OCI-M1 (cell line): Measurements from ENCODE around the gene SP110.

Experiments
- DNase-seq: peaks from one replicate; lab custom pipeline; 2025; lab: John Stamatoyannopoulos, UW

The SP110 gene

DNA sequence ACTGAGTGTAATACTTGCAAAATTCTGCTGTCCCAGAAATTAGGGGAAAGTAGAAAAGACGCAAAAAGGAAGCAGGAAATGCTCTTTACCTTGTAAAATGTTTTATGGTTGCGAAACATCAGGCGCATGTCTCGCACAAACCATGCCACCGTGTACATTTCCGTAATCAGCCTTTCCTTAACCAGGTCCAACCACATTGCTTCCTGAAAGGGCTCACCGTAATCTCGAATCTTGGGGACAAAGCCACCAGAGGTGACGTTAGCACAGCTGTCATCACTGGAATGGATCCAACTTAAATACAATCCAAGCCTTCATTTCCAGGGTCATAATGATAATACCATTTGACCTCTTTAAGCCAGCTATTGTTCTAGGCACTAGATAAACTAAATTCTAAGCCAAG lies 49.3 kb downstream of the SP110 start:
- DNase-seq = no peak

DNA sequence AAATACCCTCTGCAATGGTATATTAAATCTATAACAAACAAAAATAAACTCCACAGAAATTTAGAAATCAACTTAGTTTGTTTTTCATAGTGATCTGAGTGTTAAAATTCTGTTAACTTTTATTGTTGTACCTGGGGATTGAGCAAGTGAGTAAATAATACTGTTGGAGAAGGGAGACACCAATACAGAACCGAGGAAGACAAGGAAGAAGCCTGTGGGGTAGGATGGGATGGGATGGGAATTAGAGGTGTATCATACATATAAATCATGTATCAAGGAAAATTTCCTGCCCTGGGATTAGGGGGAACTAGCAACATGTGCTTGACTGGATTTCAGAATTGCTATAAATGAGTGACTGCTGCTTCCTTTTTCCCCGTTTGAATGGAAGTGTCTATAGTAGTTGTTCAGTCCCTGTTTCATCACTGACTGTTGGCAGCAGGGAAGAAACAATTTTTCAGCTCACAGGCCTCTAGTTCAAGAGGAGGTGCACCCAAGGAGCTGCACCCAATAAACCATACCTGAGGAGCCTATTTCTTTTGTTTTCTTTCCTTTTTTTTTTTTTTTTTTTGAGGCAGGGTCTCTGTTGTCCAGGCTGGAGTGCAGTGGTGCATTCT lies 53.1 kb downstream of the SP110 start:
- DNase-seq = no peak

DNA sequence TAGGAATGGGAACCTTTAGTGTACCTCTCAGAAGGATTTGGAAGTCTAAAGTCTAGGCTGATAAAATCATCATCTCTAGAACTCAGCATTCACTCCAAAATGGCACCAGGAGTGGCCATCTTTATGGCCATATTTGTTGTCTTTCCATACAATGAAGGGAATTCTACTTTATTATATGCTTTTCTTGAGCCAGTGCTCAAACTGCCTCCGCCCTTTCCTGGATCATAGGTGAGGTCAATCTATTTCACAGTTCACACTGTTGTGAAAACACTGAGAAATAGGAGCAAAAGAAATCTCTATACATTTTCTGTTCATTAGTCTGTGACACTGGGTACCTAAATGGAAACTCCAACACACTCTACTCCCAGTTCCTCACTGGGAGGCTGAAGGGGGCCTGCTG lies 55.6 kb downstream of the SP110 start:
- no peak for DNase-seq

DNA sequence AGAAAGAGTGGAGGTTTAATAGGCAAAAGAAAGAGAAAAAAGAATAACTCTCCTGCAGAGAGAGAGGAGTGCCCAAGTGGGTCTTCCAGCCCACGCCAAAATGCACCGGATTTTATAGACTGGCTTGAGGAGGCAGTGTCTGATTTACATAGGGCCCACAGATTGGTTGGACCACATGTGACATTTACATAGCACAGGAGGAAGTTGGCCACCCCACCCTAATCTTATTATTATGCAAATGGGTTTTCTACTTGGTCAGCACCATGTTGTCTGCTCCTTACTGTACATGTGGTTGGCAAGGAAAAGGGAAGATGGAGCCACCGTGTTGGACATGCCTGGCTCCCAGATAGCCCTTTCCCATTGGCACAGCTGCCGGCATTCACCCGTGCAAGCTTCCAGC lies 56.8 kb downstream of the SP110 start:
- peak; percentile 87 for DNase-seq

DNA sequence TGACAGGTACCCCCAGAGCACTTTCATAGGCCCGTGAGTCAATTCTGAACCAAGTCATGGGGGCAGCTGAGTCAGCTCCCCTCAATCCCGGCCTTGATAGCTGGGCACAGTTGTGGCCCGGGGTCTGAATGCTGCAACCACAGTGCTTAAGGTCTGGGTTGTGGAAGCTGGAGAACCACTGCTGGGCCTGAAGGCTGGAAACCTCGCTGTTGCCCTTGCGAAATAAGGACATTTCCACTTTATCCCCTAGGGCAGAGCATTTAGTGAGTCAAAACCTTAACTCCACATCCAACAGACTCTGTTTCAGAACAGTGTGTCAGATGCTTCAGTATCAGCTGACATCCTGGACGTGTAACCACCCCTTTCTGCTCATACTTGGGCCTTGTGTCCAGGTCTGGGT lies 58.6 kb downstream of the SP110 start:
- DNase-seq = no peak

DNA sequence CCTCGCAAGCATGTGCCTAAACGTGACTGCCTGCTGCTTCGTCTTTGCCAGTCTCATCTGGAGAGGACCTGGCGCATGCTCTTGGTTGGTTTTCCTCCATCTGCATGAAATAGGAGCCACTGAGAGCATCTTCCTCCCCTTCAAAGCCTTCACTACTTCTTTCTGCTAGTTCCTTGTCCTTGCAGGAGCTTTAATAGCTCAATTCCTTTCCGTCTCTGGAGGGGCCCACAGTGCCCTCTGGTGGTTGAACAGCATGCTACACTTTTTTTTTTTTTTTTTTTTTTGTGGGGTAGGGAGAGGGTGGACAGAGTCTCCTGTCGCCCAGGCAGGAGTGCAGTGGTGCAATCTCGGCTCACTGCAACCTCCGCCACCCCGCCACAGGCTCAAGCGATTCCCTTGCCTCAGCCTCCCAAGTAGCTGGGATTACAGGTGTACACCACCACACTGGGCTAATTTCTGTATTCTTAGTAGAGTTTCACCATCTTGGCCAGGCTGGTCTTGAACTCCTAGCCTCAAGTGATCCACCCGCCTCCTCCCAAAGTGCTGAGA lies 59.6 kb downstream of the SP110 start:
- peak; percentile 82 for DNase-seq

DNA sequence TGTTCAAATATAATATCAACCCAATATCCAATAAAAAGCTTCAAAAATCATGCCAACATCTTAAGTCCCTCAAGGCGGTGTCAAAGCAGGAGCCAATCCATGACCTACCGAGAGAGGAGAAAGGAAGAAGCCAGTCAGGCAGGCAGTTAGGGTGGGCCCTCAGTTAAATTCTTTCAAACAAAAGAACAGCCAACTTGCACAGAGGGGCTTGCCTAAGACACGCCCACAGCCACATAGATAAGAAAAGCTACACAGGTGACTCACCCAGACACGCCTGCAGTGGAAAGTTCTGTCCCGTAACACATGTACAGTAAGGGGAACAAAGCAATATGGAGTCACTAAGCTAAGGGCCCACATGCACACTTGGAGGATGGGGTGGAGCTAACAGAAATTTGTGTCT lies 61.3 kb downstream of the SP110 start:
- DNase-seq = peak; percentile 17

DNA sequence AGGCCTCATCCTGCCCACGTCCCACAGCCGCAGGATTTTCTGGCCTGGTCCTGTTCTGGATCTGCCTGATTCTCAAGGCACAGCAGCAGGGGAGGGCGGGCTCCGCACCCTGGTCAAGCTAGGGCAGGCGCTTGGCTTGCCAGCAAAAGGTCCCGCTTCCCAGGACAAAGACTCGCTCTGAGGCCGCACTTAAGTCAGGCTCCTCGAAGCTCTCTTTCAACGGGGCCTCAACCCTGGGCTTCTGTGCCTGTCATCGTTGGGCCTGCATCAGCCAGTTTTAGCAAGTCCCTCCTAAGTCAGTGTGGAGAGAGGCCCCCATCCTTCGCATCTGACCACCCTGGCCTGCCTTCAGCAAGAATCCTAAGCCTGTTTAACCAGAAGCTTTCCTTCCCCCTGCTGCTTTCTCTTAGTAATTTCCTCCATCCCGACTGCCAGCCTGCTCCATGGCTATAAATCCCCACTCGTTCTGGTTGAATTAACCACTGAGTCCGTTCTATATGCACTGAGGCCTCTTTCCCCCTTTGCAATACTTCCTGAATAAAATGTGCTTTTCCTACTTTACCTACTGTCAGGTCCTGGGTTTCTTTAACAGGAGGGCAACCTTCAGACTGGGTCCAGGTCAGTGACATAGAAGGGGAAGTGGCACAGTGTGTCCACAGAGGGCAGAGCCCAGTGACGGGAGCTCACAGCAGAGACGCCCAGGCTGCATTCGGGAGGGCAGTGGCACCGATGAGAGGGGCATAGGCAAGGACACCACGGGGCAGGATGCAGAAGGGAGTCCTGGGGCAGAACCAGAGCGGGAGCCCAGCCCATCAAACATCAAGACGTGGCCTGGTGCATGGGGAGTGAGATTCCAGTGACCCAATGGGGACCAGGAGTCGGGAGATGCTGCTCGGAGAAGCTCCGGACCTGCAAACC lies 62.7 kb downstream of the SP110 start:
- DNase-seq = no peak

DNA sequence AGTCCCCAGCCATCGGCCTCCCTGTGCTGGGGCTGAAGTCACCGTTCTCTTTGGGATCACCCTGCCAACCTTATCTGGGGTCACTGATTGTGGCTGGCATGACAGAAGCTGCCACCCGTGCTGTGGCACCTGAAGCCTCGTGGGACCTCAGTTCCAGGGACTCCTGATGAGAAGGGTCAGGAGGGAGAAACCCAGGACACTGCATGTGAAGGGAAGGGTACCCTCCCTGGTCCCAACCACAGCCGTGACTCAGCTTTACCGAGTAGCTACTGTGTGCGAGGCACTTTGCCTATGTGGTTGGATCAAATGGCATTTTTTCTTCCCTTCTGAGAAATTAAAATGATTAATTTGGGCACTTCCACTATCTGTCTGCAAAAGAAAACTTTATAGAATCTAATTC lies 64.4 kb downstream of the SP110 start:
- DNase-seq = peak; percentile 77

DNA sequence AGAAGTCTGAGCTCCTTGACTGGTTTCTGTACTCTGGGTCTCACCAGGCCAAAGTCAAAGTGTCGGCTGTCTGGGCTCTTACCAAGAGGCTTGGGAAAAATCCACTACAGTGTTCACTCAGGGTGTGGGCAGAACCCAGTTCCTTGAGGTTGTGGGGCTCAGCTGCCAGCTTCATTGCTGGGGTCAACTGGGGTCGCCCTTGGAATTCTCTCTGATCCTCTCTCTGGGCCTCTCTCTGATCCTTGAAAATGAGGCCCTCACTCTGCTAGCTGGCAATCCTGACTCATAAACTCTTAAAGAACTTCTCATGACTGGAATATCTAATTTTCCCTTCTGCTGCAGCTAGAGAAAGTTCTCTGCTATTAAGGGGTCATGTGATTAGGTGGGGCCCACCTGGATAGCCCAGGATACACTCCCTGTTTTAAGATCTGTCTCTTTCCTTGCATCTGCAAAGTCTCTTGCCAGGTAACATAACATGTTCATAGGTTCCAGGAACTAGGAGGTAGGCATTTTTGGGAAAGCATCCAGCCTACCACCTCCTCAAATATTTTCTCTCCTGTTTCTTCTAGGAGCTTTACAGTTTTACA lies 66.3 kb downstream of the SP110 start:
- no peak for DNase-seq

DNA sequence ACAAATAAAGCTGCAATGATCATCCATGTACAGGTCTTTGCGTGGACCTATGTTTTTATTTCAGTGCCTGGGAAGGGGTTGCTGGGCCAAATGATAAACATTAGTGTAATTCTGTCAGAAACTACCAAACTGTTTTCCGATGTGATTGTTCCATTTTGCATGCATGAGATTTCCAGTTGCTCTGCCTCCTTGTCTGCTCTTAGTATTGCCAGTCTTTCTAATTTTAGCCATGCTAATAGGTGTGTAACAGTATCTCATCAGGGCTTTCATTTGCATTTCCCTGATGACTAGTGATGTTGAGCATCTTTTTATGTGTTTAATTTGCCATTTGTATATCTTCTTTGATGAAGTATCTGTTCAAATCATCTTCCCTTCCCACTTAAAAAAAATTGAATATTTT lies 67.5 kb downstream of the SP110 start:
- DNase-seq = no peak

DNA sequence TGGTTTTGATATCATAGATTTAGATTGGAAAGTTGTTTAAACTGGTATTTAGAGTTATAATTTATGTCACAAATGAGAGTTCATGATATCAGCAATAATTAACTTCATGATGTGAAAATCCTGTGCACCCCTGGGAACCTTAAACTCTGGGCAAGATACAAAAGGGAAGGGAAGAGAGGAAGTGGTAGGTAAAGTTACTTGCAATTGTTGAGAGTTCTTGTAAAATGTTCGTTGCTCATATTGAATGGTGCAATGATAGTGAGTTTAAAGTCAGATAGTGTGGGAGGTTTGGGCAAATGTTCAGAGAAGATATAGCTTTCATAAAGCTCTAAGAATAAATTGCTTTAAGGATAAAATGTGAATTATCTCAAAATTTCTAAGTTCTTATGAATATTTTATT lies 75.4 kb downstream of the SP110 start:
- DNase-seq = peak; percentile 65

DNA sequence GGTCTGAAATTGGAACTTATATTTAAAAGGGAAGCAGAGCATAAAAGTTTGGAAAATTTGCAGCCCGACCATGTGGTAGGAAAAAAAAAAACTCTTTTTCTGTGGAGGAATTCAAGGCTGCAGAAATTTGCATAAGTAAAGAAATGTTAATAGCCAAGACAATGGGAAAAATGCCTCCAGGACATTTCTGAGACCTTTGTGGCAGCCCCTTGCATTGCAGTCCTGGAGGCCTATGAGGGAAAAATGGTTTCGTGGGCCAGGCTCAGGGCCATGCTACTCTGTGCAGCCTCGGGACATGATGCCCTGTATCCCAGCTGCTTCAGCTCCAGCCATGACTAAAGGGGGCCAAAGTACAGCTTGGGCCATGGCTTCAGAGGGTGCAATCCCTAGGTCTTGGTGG lies 79.1 kb downstream of the SP110 start:
- no peak for DNase-seq

DNA sequence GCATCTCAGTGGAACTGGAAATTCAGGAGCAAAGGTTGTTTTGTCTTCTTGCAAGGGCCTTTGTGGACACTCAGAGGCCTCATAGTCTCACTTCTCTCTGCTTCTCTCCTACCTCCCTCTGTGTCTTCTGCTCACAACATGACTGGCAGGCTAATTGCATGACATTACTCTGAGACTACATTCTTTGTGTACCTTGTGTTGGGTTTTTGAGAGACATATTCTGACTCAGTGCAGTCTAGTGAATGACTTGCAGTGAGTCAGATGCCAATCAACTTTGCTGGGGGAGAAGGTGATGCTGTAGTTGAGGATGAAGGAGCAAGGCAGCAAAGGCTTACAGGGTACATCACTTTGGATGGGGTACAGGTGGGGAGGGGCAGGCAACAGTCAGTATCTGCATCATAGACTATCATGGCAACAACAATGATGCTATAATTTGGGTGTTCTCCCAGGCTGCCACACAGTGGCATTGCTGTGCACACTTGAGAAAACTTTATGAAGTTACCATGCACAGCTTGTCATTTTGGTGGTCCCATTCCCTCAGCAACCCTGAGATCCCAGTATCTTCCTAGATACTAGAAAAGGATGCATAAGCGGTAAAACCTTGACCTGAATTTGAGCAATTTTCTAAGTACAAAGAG lies 81.8 kb downstream of the SP110 start:
- DNase-seq = peak; percentile 21

DNA sequence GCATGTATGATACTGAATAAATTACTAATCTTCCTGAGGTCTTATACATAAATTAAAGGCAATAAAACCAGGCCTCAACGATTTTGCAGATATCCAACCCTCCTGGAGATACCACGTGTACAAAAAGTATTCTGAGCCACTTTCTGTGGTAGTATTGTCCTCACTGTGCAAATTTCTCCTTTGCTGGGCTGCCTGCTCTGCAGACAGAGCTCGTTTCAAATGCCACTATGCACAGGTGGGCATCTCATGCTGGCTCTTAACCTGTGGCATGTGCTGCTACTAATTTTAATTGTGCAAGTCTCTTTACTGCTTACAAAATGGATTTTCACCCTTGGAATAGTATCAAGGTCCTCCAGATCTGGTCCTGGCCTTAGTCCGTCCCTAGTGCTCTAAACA lies 84.7 kb downstream of the SP110 start:
- no peak for DNase-seq

DNA sequence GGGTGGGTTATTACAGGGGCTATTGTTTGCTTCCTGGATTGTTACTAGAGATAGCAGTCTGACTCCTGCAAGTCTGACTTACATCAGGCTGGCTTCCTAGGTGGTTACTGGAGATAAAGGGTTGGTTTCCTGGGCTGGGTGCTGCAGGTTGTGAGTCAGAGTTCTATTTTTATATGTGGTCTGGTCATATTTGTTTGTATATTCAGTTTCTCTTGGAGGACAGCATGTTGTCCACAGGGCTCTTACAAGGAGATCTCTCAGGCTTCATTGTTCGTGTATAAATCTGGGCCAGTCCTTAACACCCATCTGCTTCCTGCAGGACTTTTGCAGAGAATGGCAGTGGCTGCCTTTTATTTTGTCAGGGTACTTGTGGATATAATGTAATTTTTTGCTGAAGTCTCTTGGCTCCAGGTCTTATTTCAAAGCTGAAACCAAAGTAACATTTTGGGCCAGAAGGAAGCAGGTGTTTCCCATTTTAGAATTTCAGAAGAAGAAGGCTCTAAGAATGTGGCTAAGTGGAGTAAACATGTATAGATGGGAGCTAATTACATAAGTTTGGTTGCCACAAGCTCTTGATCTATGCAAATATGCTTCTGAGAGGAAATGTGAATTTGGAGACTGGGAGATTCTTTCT lies 85.2 kb downstream of the SP110 start:
- DNase-seq = peak; percentile 89

DNA sequence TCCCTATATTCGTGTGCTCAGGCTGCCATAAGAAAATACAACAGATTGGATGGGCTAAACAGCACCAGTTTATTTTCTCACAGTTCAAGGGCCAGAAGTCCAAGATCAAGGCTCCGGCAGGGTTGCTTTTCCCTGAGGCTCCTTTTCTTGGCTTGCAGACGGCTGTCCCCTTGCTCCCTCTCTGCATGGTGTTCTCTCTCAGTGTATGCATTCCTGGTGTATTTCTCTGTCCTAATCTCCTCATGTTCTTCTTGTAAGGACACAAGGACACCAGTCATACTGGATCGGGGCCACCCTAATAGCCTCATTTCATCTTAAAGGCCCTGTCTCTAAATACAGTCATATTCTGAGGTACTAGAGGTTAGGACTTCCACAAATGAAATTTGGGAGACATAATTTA lies 88.4 kb downstream of the SP110 start:
- DNase-seq = no peak

DNA sequence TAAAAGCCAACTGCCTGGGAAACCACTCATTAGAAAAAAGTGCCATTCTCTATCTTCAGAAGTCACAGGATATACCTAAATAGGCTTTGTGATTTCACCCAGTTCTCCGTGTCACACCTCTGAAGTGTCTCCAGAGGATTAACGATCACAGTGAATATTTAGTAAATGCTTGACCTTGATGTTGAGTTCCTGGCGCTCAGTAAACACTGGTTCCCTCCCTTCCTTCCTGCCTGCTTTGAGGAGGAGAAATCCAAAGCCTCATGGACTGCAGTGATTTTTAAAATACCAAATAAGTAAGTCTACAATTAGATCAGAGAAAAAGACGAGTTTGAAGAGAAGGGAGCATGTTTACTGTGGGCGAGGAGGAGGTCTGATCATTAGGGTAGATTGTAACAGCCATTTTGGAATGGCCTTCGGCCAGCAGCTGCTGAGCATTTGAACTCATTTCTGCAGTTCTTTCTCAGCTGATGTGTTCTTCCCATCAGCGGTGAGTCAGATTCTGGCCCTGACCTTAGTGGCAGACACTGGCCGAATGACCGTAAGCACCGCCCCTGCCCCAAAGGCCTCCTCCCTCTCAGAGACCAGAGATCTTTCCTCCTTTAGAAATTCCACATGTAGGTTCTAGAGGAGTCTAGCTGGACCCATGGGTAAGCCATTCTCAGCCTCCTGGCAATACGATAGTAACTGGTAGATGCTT lies 89.0 kb downstream of the SP110 start:
- DNase-seq = no peak

DNA sequence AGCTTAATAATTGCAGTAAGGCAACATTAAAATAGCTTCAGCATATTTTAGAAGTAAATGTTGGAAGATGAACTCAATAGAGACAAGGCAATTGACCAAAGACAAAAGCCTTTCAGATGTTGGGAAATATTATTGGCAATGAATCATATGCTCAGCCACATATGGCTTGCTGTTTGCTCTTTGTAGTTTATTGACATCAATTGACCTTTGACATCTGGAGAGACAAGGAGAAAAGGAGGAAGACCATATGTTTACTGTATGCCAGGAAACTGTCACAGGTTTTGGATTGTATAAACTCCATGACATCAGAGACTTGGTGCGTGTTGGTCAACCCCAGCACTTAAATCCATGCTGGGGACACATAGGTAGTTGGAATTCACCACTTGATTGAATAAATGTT lies 90.4 kb downstream of the SP110 start:
- no peak for DNase-seq

DNA sequence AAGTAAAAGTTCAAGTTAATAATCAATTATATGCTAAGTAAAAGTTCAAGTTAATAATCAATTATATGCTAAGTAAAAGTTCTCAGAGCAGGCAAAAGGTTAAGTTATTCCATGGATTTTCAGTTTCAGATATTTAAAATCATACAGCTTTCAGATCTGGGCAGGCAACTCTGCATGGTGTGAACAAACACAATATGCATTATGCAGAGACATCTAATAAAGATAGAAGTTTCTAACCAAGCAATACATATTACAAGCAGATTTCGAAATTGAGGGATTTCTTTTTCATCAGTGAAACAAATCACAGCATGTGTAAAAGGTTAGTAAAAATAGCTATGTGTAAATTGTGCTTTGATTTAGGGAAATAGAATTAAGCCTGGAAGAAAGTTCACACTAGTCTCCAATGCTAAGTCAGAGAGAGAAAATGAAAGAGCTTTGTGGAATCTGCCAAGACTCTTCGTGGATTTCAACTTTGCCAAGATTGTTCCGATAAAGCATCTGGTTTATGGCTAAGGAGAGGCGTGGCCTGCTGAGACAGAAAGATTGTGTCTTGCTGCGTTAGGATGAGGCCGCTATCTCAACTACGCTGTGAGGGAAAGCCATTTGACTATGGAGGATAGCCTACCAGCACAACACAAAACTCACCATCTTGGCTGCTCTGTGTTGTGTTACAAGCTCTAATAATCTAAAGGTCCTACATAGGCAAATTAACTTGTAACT lies 91.0 kb downstream of the SP110 start:
- peak; percentile 25 for DNase-seq

DNA sequence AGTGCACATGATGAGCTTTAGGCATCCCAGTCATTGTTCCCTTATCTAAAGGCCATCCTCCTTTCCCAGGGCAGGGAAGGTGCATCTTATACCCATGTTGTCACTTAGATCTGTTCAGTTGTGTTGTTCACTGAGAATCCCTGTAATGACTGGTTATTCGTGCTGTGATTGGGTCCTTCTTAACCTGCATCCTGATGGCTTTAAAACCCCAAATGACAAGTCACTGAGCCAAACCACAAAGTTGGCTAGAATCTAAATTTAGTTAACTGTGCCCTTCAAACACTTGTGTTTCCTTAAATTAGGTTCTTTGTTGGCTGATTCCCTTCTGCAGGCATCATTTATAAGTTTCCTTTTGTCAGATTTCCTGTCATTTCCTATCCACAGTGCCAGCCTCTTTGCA lies 92.6 kb downstream of the SP110 start:
- DNase-seq = no peak
